GM12891 (cell line): ENCODE measurements around the gene BARHL1.

Source experiments
- DNase-seq: peaks from one replicate; pipeline ENCODE4 v3.0.0; 2011; ENCODE audit warnings: low spot score; ENCODE audit not compliant: insufficient read length
- FAIRE-seq: peaks from 2 replicates; lab custom pipeline; 2011; peaks lifted over from hg19 to GRCh38; lab: Jason Lieb, UNC
- PAX5 ChIP-seq: IDR thresholded peaks from 2 replicates; pipeline ENCODE4 v1.6.1; 2011; ENCODE audit warnings: low read length, moderate library complexity, mild to moderate bottlenecking; ENCODE audit not compliant: insufficient read depth, severe bottlenecking
- POLR2A ChIP-seq: IDR thresholded peaks from 2 replicates; pipeline ENCODE4 v1.6.1; 2011; ENCODE audit warnings: low read depth, low read length, control low read depth
- POLR2AphosphoS5 ChIP-seq: IDR thresholded peaks from 2 replicates; pipeline ENCODE4 v1.6.1; 2011; ENCODE audit warnings: low read depth, low read length, control low read depth
- POU2F2 ChIP-seq: IDR thresholded peaks from 2 replicates; pipeline ENCODE4 v1.6.1; 2011; ENCODE audit warnings: low read depth, mild to moderate bottlenecking, control low read depth, low read length, moderate library complexity
- SPI1 ChIP-seq: IDR thresholded peaks from 2 replicates; pipeline ENCODE4 v1.6.1; 2011; ENCODE audit warnings: low read depth, low read length, control low read depth
- TAF1 ChIP-seq: IDR thresholded peaks from 2 replicates; pipeline ENCODE4 v1.6.1; 2011; ENCODE audit warnings: low read depth, low read length, control low read depth

Gene BARHL1

DNA sequence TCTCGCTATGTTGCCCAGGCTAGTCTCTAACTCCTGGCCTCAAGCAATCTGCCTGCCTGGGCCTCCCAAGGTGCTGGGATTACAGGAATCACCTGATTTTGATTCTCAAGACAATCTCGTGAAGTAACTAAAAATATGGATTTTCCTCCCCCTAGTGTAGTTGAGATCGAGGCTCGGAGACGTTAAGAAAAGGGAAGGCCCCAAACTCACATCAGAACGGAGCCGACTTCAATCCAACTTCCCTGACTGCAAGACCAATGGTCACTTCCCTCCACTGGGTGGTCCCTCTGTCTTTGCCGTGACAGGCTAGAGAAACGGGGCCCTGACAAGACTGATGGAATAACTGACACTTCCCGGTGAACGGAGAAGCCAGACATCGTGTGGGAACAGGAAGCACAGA is 28.3 kb downstream of the BARHL1 start:
- FAIRE-seq: no peak
- DNase-seq: no peak
- TF ChIP-seq POLR2AphosphoS5: no peak
- TF ChIP-seq POU2F2: no peak
- no peak for TF ChIP-seq POLR2A
- no peak for TF ChIP-seq TAF1
- TF ChIP-seq SPI1: no peak
- TF ChIP-seq PAX5: no peak

GRCh38 chr9:132614324-132614723 is 31.9 kb downstream of the BARHL1 start:
- DNase-seq: no peak
- no peak for FAIRE-seq
- TF ChIP-seq SPI1: no peak

DNA sequence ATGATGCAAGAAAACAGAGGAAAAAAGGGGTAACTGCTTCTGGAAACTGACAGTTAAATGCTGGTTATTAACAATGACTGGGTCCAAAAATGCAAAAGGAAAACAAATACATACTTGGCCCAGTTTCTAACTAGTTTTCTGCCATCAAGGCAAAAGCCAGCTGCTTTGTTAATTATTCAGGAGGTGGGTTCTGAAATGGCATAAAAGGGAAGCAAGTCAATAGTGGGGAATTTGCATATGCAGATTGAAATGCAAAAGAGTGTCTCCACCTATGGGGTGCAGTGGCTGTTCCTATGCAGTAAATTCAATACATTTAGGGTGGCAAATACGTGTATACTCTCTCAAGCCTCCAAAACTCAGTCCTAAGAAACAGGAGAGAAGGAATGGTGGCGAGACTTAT is 33.4 kb downstream of the BARHL1 start:
- DNase-seq (no peak), FAIRE-seq (no peak)
- TF ChIP-seq PAX5: no peak
- TF ChIP-seq POLR2A: no peak
- TF ChIP-seq SPI1: no peak
- no peak for TF ChIP-seq POU2F2
- no peak for TF ChIP-seq POLR2AphosphoS5
- no peak for TF ChIP-seq TAF1

DNA sequence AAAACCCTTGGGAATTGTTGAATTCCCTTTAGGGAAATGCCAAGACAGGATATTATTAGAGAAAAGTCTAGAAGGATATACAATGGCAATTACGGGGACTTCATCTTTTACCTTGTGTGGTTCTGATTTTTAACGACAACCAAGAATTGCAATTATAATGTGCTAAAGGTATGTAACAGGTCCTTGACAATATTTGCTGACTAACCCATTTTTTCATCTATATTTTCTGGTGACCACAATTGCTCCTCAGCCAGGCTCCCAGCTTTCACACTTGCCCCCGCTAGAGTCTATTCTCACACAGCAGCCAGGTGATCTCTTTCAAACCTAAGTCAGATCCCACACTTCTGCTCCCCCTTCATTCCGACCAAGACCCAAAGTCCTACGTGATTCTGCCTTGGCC is 34.3 kb downstream of the BARHL1 start:
- no peak for DNase-seq
- TF ChIP-seq POLR2AphosphoS5 (no peak), SPI1 (no peak), POU2F2 (no peak), TAF1 (no peak), POLR2A (no peak), PAX5 (no peak)
- no peak for FAIRE-seq

DNA sequence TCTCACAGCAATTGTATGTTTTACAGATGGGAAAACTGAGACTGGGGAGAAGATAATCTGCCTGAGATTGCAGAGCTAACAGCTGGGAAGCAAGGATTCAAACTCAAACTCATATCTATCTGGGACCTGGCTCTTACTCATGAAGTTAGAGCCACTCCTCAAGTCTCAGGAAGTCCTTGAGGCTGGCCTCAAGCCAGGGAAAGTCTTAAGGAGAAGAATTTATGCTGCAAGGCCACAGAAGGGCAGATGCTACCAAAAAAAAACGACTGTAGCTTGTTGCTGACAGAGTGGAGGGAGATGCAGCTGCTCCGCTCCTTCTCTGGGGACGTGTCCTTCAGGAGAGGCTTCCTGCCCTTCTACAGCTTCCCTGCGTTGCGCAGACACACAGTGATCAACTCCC is 39.8 kb downstream of the BARHL1 start:
- no peak for TF ChIP-seq PAX5
- TF ChIP-seq POLR2A: no peak
- TF ChIP-seq TAF1: no peak
- TF ChIP-seq SPI1: no peak
- TF ChIP-seq POU2F2: no peak
- TF ChIP-seq POLR2AphosphoS5: no peak
- no peak for DNase-seq
- no peak for FAIRE-seq

DNA sequence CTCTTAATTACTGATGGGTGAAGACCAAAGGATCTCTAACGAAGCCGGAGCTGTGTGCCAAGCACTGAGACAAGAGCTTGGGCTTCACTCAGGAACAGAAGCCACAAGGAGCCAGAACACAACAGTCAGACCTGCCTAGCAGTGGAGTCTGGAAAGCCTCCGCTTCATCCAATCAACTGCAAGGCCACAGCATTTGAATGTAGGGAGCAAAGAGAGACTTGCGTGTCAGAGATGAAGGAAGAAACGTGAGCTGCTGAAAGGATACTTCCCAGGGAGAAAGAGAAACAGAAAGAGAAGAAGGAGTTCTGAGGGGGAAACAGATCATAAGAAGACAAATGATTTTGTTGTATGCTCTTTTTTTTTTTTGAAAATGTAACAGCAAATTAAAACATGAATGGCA is 43.9 kb downstream of the BARHL1 start:
- TF ChIP-seq PAX5 (no peak), POU2F2 (no peak), TAF1 (no peak), POLR2AphosphoS5 (no peak), POLR2A (no peak), SPI1 (no peak)
- FAIRE-seq: no peak

DNA sequence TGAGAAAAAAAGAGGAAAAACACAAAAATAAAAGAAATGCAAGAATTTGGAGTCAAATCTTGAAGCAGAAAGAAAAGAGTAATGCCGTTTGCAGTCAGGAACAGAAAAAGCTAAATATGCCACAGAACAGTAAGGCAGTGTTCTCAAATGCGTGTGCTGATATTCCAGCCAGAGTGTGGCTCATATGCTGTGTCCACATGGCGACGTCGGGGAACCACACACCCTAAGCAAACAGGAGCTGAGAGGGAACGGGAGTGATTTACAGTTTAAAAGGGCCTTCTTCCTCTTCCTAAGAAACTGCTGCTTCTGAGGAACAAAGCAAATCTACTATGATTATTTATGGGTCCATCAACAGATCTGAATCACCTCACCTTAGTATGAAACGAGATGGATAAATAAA is 44.7 kb downstream of the BARHL1 start:
- TF ChIP-seq POU2F2 (no peak), POLR2A (no peak), PAX5 (no peak), TAF1 (no peak), SPI1 (no peak), POLR2AphosphoS5 (no peak)
- FAIRE-seq: no peak
- no peak for DNase-seq

More for the DNA sequence above, 43.9 kb downstream of the BARHL1 start:
- no peak for DNase-seq

DNA sequence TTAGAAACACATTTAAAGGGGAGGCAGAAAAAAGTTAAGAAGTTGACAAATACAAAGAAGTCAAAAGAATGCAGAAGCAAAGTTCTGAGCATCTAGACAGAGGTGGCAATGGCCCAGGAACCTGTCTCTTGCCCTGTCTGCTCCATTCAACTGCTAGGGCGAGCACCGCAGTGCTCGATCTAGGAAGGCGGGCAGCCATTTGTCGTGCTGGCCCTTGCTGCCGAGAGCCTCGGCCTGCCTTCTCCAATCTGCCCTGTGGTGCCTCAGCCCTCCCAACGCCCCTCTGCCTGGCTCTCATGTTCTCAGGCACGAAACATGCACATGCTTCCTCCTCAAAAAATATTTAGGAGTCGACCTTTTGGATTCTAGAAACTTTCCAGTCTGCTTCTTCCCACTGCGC is 45.2 kb downstream of the BARHL1 start:
- DNase-seq: no peak
- no peak for FAIRE-seq
- TF ChIP-seq SPI1 (no peak), POU2F2 (no peak), TAF1 (no peak)

DNA sequence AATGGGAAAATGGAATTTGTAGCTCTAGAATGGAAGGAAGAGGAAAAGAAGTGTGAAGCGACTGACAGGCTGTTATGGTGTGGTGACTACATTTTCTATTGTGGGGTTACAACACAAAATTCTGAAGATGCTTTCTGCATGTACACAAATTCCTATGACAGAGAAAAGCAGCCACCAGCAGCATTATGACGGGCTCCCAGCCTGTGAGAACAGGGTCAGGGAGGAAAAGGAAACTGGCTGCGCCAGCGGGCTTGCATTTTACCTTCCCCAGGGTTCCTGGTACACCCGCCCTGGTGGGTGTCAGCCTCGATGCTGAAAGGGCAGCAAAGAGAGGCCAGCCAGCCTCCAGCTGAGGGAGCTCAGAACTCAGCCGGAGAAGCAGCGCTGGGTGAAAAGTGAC is 46.3 kb downstream of the BARHL1 start:
- FAIRE-seq: no peak
- no peak for TF ChIP-seq PAX5
- no peak for TF ChIP-seq POU2F2
- TF ChIP-seq POLR2AphosphoS5: no peak
- TF ChIP-seq SPI1: no peak
- no peak for TF ChIP-seq POLR2A
- no peak for TF ChIP-seq TAF1
- DNase-seq: no peak

- FAIRE-seq (no peak), DNase-seq (no peak)
- TF ChIP-seq POLR2AphosphoS5: no peak
- no peak for TF ChIP-seq POLR2A
- no peak for TF ChIP-seq TAF1
- no peak for TF ChIP-seq POU2F2
- TF ChIP-seq PAX5: no peak
- no peak for TF ChIP-seq SPI1
Observed at GRCh38 chr9:132630116-132630515, 47.7 kb downstream of the BARHL1 start.
